Ishikawa (cell line): ENCODE measurements around the gene ADIG.

Experiments used
- CEBPB ChIP-seq: IDR thresholded peaks from 2 replicates; pipeline ENCODE4 v1.6.1; 2012
- CREB1 ChIP-seq: IDR thresholded peaks from 2 replicates; pipeline ENCODE4 v1.6.1; 2012; ENCODE audit warnings: low read depth
- EGR1 ChIP-seq: IDR thresholded peaks from 2 replicates; pipeline ENCODE4 v1.6.1; 2012
- EP300 ChIP-seq: IDR thresholded peaks from 2 replicates; pipeline ENCODE4 v1.6.1; 2012; ENCODE audit warnings: borderline replicate concordance
- FOXM1 ChIP-seq: IDR thresholded peaks from 2 replicates; pipeline ENCODE4 v1.6.1; 2012; ENCODE audit warnings: low read depth, borderline replicate concordance
- NFIC ChIP-seq: IDR thresholded peaks from 2 replicates; pipeline ENCODE4 v1.6.1; 2012
- RAD21 ChIP-seq: IDR thresholded peaks from 2 replicates; pipeline ENCODE4 v1.6.1; 2012; ENCODE audit warnings: low read depth
- TAF1 ChIP-seq: IDR thresholded peaks from 2 replicates; pipeline ENCODE4 v1.6.1; 2012; ENCODE audit warnings: low read depth, mild to moderate bottlenecking
- TCF12 ChIP-seq: IDR thresholded peaks from 2 replicates; pipeline ENCODE4 v1.6.1; 2012; ENCODE audit warnings: low read depth
- TEAD4 ChIP-seq: IDR thresholded peaks from 2 replicates; pipeline ENCODE4 v1.6.1; 2012
- YY1 ChIP-seq: IDR thresholded peaks from 2 replicates; pipeline ENCODE4 v1.6.1; 2012; ENCODE audit warnings: low read depth
- ZBTB7A ChIP-seq: IDR thresholded peaks from 2 replicates; pipeline ENCODE4 v1.6.1; 2012; ENCODE audit warnings: low read depth
- TF ChIP-seq, protein P1 (sequence below): IDR thresholded peaks from 2 replicates; pipeline ENCODE4 v1.6.1; 2012
- TF ChIP-seq, protein P2 (sequence below): IDR thresholded peaks from 2 replicates; pipeline ENCODE4 v1.6.1; 2012
- TF ChIP-seq, protein P3 (sequence below): IDR thresholded peaks from 2 replicates; pipeline ENCODE4 v1.6.1; 2012; ENCODE audit warnings: low read depth, mild to moderate bottlenecking

ADIG gene

DNA sequence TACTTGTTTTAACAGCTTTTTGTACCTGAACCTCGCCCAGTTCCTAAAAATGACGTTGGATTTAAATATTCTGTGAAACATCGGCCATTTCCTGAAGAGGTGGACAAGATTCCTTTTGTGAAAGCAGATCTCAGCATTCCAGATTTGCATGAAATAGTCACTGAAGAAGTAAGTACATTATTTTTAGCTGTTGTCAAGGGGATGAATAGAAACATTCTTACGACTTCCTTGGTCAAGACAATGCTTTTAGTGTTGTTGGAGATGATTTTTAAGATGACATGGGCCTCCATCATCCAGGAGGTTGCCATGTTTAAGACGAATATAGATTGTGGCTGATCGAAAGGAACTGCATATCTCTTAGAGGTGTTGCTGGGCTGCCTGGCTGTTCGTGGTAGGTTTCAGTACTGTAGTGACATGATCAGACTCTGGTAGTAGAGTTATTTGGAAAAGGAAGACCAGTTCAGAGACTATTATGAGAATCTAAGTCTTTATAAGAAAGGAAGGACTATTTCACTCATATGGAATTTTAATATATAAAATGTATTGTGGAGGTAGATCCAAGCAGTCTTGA, 29.9 kb upstream of the ADIG start:
- no peak for TF ChIP-seq EGR1

DNA sequence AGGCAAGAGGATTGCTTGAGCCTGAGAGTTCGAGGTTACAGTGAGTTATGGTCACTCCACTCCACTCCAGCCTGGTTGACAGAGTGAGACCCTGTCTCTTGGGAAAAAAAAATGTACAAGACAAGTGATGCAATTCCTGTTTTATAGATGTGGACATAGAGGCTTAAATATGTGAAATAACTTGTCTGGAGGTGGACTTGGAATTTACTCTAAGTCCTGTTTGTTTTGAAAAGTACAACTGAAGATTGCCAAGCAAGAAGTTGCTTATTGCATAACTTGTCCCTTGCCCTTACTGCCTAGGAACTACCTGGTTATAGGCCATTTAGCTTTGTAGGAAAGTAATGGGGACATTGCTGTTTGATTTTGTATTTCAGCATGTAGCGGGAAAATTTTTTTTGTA, 26.0 kb upstream of the ADIG start:
- no peak for TF ChIP-seq FOXM1
- TF ChIP-seq, protein P1, sequence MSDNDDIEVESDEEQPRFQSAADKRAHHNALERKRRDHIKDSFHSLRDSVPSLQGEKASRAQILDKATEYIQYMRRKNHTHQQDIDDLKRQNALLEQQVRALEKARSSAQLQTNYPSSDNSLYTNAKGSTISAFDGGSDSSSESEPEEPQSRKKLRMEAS = no peak
- no peak for TF ChIP-seq CEBPB
- TF ChIP-seq TCF12 = no peak
- TF ChIP-seq CREB1 = no peak
- TF ChIP-seq EP300 = no peak
- no peak for TF ChIP-seq ZBTB7A
- TF ChIP-seq, protein P2, sequence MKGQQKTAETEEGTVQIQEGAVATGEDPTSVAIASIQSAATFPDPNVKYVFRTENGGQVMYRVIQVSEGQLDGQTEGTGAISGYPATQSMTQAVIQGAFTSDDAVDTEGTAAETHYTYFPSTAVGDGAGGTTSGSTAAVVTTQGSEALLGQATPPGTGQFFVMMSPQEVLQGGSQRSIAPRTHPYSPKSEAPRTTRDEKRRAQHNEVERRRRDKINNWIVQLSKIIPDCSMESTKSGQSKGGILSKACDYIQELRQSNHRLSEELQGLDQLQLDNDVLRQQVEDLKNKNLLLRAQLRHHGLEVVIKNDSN = no peak
- TF ChIP-seq TAF1 = no peak
- no peak for TF ChIP-seq NFIC
- no peak for TF ChIP-seq TEAD4
- TF ChIP-seq, protein P3, sequence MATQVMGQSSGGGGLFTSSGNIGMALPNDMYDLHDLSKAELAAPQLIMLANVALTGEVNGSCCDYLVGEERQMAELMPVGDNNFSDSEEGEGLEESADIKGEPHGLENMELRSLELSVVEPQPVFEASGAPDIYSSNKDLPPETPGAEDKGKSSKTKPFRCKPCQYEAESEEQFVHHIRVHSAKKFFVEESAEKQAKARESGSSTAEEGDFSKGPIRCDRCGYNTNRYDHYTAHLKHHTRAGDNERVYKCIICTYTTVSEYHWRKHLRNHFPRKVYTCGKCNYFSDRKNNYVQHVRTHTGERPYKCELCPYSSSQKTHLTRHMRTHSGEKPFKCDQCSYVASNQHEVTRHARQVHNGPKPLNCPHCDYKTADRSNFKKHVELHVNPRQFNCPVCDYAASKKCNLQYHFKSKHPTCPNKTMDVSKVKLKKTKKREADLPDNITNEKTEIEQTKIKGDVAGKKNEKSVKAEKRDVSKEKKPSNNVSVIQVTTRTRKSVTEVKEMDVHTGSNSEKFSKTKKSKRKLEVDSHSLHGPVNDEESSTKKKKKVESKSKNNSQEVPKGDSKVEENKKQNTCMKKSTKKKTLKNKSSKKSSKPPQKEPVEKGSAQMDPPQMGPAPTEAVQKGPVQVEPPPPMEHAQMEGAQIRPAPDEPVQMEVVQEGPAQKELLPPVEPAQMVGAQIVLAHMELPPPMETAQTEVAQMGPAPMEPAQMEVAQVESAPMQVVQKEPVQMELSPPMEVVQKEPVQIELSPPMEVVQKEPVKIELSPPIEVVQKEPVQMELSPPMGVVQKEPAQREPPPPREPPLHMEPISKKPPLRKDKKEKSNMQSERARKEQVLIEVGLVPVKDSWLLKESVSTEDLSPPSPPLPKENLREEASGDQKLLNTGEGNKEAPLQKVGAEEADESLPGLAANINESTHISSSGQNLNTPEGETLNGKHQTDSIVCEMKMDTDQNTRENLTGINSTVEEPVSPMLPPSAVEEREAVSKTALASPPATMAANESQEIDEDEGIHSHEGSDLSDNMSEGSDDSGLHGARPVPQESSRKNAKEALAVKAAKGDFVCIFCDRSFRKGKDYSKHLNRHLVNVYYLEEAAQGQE = no peak

DNA sequence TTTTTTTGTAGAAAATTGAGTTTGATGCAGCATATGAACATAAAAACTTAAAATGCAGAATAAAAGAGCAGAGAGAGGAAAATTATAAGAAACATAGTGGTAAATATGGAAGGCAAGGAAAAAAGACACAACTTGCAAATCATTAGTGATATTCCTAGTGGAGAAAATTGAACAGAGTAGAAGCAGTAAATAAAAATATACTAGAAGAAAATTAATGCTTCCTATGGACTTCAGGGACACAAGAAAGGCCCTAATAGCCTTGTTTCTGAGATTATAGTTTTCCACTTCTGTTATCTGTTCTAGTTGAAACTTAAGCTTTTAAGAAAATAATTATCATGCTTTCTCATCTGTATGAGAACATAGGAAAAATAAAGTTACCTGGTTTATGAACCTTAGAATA, 25.6 kb upstream of the ADIG start:
- TF ChIP-seq CEBPB = no peak
- TF ChIP-seq TAF1 = no peak
- TF ChIP-seq FOXM1 = no peak
- TF ChIP-seq RAD21 = no peak
- TF ChIP-seq, protein P3 = no peak
- no peak for TF ChIP-seq ZBTB7A
- TF ChIP-seq EGR1 = no peak
- TF ChIP-seq, protein P1 = no peak
- TF ChIP-seq, protein P2 = no peak
- TF ChIP-seq TCF12 = no peak
- no peak for TF ChIP-seq TEAD4
- TF ChIP-seq NFIC = no peak
- TF ChIP-seq CREB1 = no peak
- no peak for TF ChIP-seq YY1

DNA sequence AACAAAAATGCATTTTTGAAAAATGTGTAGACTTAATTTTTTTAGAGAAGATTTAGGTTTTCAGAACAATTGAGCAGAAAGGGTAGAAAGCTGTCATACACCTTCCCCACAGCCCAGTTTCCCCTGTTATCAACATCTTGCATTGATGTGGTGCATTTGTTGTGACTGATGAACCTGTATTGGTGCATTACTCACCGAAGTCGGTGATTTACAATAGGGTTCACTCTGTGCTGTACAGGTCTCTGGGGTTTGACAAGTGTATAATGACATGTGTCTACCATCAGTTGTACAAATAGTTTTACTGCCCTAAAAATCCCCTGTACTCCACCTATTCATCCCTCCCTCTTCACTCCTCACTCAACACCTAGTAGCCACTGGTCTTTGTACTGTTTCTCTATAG, 23.8 kb upstream of the ADIG start:
- TF ChIP-seq, protein P2 = no peak
- no peak for TF ChIP-seq CREB1
- TF ChIP-seq CEBPB = no peak
- TF ChIP-seq FOXM1 = no peak

DNA sequence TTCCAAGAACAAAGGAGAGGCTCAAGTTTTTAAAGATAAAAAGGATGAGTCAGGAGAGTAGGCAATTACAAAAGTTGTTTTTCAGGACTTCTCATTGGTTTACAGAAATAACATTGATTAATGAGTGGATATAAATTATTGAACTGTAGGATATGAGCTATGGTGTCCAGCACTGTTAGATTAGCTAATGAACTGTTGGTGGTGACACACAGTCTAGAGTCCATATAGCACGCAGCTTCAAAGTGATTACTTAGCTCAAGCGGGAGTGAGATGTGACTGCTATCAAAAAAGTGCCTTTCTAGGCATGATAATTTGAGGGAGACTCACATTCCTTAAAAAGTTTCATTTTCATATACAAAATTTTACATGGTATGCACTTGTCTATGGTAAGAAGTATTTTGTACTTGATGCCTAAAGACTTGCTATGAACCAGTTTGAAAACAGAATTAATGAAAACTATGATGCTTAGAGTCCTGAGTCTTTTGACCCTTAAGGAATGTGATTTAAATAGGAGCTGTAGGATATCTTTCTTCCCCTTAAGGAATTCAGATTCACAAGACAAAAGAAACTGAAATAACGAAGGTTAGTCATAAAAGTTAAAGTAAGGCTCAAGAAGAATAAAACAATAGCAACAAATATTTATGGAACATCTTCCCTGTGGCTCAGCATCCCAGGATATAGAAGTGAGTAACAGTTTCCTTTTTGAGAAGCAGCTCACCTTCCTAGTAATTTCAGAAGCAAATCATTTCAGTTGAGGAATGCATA, 22.2 kb upstream of the ADIG start:
- TF ChIP-seq RAD21 = no peak
- no peak for TF ChIP-seq EP300
- no peak for TF ChIP-seq CEBPB
- no peak for TF ChIP-seq NFIC
- TF ChIP-seq YY1 = no peak
- no peak for TF ChIP-seq TAF1
- no peak for TF ChIP-seq EGR1
- TF ChIP-seq, protein P1 = no peak
- TF ChIP-seq CREB1 = no peak
- no peak for TF ChIP-seq FOXM1

DNA sequence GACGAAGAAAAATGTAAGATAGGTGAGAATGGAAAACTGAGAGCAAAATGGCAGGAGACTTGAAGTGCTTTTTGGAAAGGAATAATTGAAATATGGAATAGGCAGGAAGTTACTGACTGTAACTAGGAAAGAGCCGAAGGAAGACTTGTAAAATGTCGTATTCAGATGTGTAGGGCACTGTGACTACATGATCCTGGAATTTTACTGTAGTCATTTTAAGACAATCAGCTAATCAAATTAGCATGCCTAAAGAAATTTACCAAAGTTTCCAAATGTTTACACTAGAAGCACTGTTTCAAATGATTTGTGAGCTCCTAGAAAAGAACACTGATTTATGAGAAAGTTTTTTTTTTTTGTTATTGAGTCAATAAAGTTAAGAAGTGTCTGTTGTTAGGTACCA, 21.2 kb upstream of the ADIG start:
- no peak for TF ChIP-seq TEAD4
- TF ChIP-seq RAD21 = no peak
- no peak for TF ChIP-seq EP300
- TF ChIP-seq, protein P2 = no peak
- no peak for TF ChIP-seq FOXM1
- no peak for TF ChIP-seq YY1
- no peak for TF ChIP-seq TAF1
- TF ChIP-seq NFIC = no peak
- TF ChIP-seq CREB1 = no peak
- TF ChIP-seq, protein P3 = no peak
- TF ChIP-seq ZBTB7A = no peak
- TF ChIP-seq CEBPB = no peak
- TF ChIP-seq EGR1 = no peak
- TF ChIP-seq TCF12 = no peak
- TF ChIP-seq, protein P1 = no peak
